H9 (cell line): ENCODE results near the gene TMEM134. TPM values are rescaled to one million over a fixed set of nuclear protein-coding genes. Genes with fewer than 3 reads are reported as not detected.

ENCODE experiments used
- DNase-seq: peaks from one replicate; pipeline ENCODE4 v3.0.0-alpha.2; 2017
- H2AFZ ChIP-seq: one replicate; pipeline ENCODE4 v1.6.1; 2013; ENCODE audit warnings: mild to moderate bottlenecking, low read length, control low read depth, moderate library complexity
- H2AK5ac ChIP-seq: 2 replicates; pipeline ENCODE4 v1.6.1; 2013; ENCODE audit warnings: low read length, control low read depth, mixed read lengths; ENCODE audit not compliant: insufficient read length
- H2BK120ac ChIP-seq: one replicate; pipeline ENCODE4 v1.6.1; 2013; ENCODE audit warnings: low read depth, mild to moderate bottlenecking, low read length, control low read depth, inconsistent platforms; ENCODE audit not compliant: poor library complexity, severe bottlenecking
- H2BK12ac ChIP-seq: 2 replicates; pipeline ENCODE4 v1.6.1; 2013; ENCODE audit warnings: low read length, control low read depth, mixed read lengths, low read depth; ENCODE audit not compliant: insufficient read length
- H2BK15ac ChIP-seq: 2 replicates; pipeline ENCODE4 v1.6.1; 2013; ENCODE audit warnings: low read depth, low read length, control low read depth
- H2BK20ac ChIP-seq: one replicate; pipeline ENCODE4 v1.6.1; 2013; ENCODE audit warnings: low read depth, mild to moderate bottlenecking, low read length, control low read depth, inconsistent platforms; ENCODE audit not compliant: poor library complexity, severe bottlenecking
- H2BK5ac ChIP-seq: 2 replicates; pipeline ENCODE4 v1.6.1; 2013; ENCODE audit warnings: low read length, control low read depth, mixed read lengths; ENCODE audit not compliant: insufficient read length
- H3K14ac ChIP-seq: 2 replicates; pipeline ENCODE4 v1.6.1; 2013; ENCODE audit warnings: low read length, control low read depth; ENCODE audit not compliant: insufficient read depth
- H3K18ac ChIP-seq: 2 replicates; pipeline ENCODE4 v1.6.1; 2013; ENCODE audit warnings: low read depth, mild to moderate bottlenecking, mixed read lengths, low read length, control low read depth; ENCODE audit not compliant: insufficient read length
- H3K23ac ChIP-seq: 2 replicates; pipeline ENCODE4 v1.6.1; 2013; ENCODE audit warnings: low read length, control low read depth, mixed read lengths, low read depth; ENCODE audit not compliant: insufficient read length
- H3K23me2 ChIP-seq: 2 replicates; pipeline ENCODE4 v1.6.1; 2013; ENCODE audit warnings: low read depth, mild to moderate bottlenecking, mixed read lengths, low read length, control low read depth; ENCODE audit not compliant: insufficient read length, poor library complexity, severe bottlenecking
- H3K27ac ChIP-seq: 2 replicates; pipeline ENCODE4 v1.5.1; 2013; ENCODE audit warnings: low read length, control low read depth, mixed read lengths, low read depth; ENCODE audit not compliant: insufficient read length
- H3K27me3 ChIP-seq: 2 replicates; pipeline ENCODE4 v1.6.1; 2013; ENCODE audit warnings: low read length, control low read depth, inconsistent platforms; ENCODE audit not compliant: insufficient read depth
- H3K4ac ChIP-seq: 2 replicates; pipeline ENCODE4 v1.6.1; 2013; ENCODE audit warnings: low read depth, mild to moderate bottlenecking, control low read depth, inconsistent platforms, low read length, moderate library complexity
- H3K4me1 ChIP-seq: 2 replicates; pipeline ENCODE4 v1.6.1; 2013; ENCODE audit warnings: low read length, control low read depth, inconsistent platforms; ENCODE audit not compliant: insufficient read depth
- H3K4me2 ChIP-seq: 2 replicates; pipeline ENCODE4 v1.6.1; 2013; ENCODE audit warnings: low read length, control low read depth, mixed read lengths; ENCODE audit not compliant: insufficient read length, insufficient read depth
- H3K56ac ChIP-seq: 2 replicates; pipeline ENCODE4 v1.6.1; 2013; ENCODE audit warnings: low read depth, mild to moderate bottlenecking, mixed read lengths, low read length, control low read depth; ENCODE audit not compliant: insufficient read length
- H3K79me1 ChIP-seq: 2 replicates; pipeline ENCODE4 v1.6.1; 2013; ENCODE audit warnings: low read depth, mild to moderate bottlenecking, moderate library complexity, low read length, control low read depth, inconsistent platforms; ENCODE audit not compliant: insufficient read depth, poor library complexity, severe bottlenecking
- H3K79me2 ChIP-seq: 2 replicates; pipeline ENCODE4 v1.6.1; 2013; ENCODE audit warnings: low read length, control low read depth, inconsistent platforms; ENCODE audit not compliant: insufficient read depth
- H3K9ac ChIP-seq: 2 replicates; pipeline ENCODE4 v1.6.1; 2013; ENCODE audit warnings: low read length, control low read depth, mixed read lengths; ENCODE audit not compliant: insufficient read length; ENCODE audit errors: extremely low read depth
- H3K9me3 ChIP-seq: one replicate; pipeline ENCODE4 v1.6.1; 2013; ENCODE audit warnings: low read depth, low read length, inconsistent platforms; ENCODE audit not compliant: control insufficient read depth
- H3T11ph ChIP-seq: one replicate; pipeline ENCODE4 v1.6.1; 2013; ENCODE audit warnings: mild to moderate bottlenecking, low read length, control low read depth, inconsistent platforms
- H4K20me1 ChIP-seq: one replicate; pipeline ENCODE4 v1.6.1; 2013; ENCODE audit not compliant: control insufficient read depth, insufficient read length, insufficient read depth
- H4K5ac ChIP-seq: 2 replicates; pipeline ENCODE4 v1.6.1; 2013; ENCODE audit warnings: low read depth, mild to moderate bottlenecking, mixed read lengths, low read length, control low read depth; ENCODE audit not compliant: insufficient read length
- H4K8ac ChIP-seq: replicated peaks from 2 replicates; pipeline ENCODE4 v1.6.1; 2013; ENCODE audit warnings: low read length, control low read depth, mixed read lengths, low read depth; ENCODE audit not compliant: insufficient read length
- H4K91ac ChIP-seq: 2 replicates; pipeline ENCODE4 v1.6.1; 2013; ENCODE audit warnings: low read depth, mild to moderate bottlenecking, moderate library complexity, mixed read lengths, low read length, control low read depth; ENCODE audit not compliant: insufficient read length
- H3K27ac Mint-ChIP-seq, 3 experiments: 2 replicates in 2 of 3; 3 replicates in 1 of 3; pipeline ENCODE4 v1.8.0; 2020 to 2021; ENCODE audit warnings: mixed read lengths in 3 of 3, mild to moderate bottlenecking in 1 of 3, moderate library complexity in 1 of 3
- H3K27me3 Mint-ChIP-seq: 2 replicates; pipeline ENCODE4 v1.8.0; 2021; ENCODE audit warnings: low read depth, mild to moderate bottlenecking, moderate library complexity, mixed read lengths
- H3K36me3 Mint-ChIP-seq, 3 experiments: 2 replicates in 2 of 3; 3 replicates in 1 of 3; pipeline ENCODE4 v1.8.0; 2020 to 2021; ENCODE audit warnings: low read depth in 3 of 3, mixed read lengths in 3 of 3; ENCODE audit not compliant: insufficient read depth in 1 of 3
- H3K4me1 Mint-ChIP-seq, 2 experiments: 2 replicates each; pipeline ENCODE4 v1.8.0; 2020; ENCODE audit warnings: mixed read lengths in 2 of 2
- H3K4me3 Mint-ChIP-seq, 2 experiments: 2 replicates in 1 of 2; 3 replicates in 1 of 2; pipeline ENCODE4 v1.8.0; 2020 to 2021; ENCODE audit warnings: mild to moderate bottlenecking in 2 of 2, mixed read lengths in 2 of 2, moderate library complexity in 1 of 2
- H3K9me3 Mint-ChIP-seq, 2 experiments: 2 replicates in 1 of 2; 3 replicates in 1 of 2; pipeline ENCODE4 v1.8.0; 2020; ENCODE audit warnings: mild to moderate bottlenecking in 2 of 2, mixed read lengths in 2 of 2, moderate library complexity in 1 of 2
- CTCF ChIP-seq: fragments of 200-600 bp; sonication (generic); conservative IDR thresholded peaks from 3 replicates; pipeline ENCODE4 v1.8.0; 2021; ENCODE audit warnings: antibody characterized with exemption, mild to moderate bottlenecking
- WGBS: extraction: QIAGEN DNeasy Blood & Tissue Kit; methylation state at CpG from one replicate; pipeline ENCODE4 v1.1.7; 2013; ENCODE audit warnings: missing lambda C conversion rate, low lambda C conversion rate, mixed read lengths; ENCODE audit not compliant: insufficient read length; ENCODE audit errors: extremely low coverage; 5-methylcytosine and 5-hydroxymethylcytosine counted together
- total RNA-seq: library from RNA; stranded (reverse); gene quantifications from 2 replicates; pipeline ENCODE4 v1.2.1, GENCODE V29; 2021

The TMEM134 gene
- total RNA-seq, 1 experiment from 2014 or later = 53.6 TPM

- no peak within 1 kb of the TSS for H4K91ac ChIP-seq
- no peaks in the 10 kb centered on the region for H3K4me1 ChIP-seq
- no peak within 1 kb of the TSS for H3K56ac ChIP-seq
- H2BK15ac ChIP-seq = peak within 1 kb of the TSS; percentile 49; the same call in 1 of the 2 replicates
- no peaks in the 10 kb centered on the region for H3K27me3 ChIP-seq
- no peaks in the 10 kb centered on the region for H3K79me1 ChIP-seq
- Mint-ChIP-seq H3K4me1 (0 out of 4 replicates have a peak, but pooled peaks cover 0 to 4% of the 10 kb centered on the region in 2 experiments), H3K9me3 (no peaks in the 10 kb centered on the region; a peak in 1 of 5 replicates), H3K27me3 (peaks cover 15% of the 10 kb centered on the region), H3K27ac (peak within 1 kb of the TSS in 1 of 3 experiments; percentile 72; a peak in 2 of 7 replicates), H3K36me3 (no peaks in the 10 kb centered on the region), H3K4me3 (no peak within 1 kb of the TSS)
- H3K4me2 ChIP-seq = no peak within 1 kb of the TSS
- H3K18ac ChIP-seq = no peak within 1 kb of the TSS
- no peak within 1 kb of the TSS for H3T11ph ChIP-seq
- no peak within 1 kb of the TSS for H3K27ac ChIP-seq
- H3K23ac ChIP-seq = no peak within 1 kb of the TSS
- H4K5ac ChIP-seq = no peak within 1 kb of the TSS
- H3K9ac ChIP-seq = no peak within 1 kb of the TSS
- no peak within 1 kb of the TSS for H2AK5ac ChIP-seq
- no peak for DNase-seq
- H2AFZ ChIP-seq = no peak within 1 kb of the TSS
- no peak within 1 kb of the TSS for H2BK120ac ChIP-seq
- no peak within 1 kb of the TSS for H2BK12ac ChIP-seq
- no peak within 1 kb of the TSS for H3K14ac ChIP-seq
- H3K4ac ChIP-seq = no peak within 1 kb of the TSS
- H3K23me2 ChIP-seq = peaks cover 5% of the 10 kb centered on the region
- no peaks in the 10 kb centered on the region for H3K79me2 ChIP-seq
- no peak within 1 kb of the TSS for H2BK20ac ChIP-seq
- H4K20me1 ChIP-seq = no peaks in the 10 kb centered on the region
- no peaks in the 10 kb centered on the region for H3K9me3 ChIP-seq
- no peak within 1 kb of the TSS for H4K8ac ChIP-seq
- no peak for TF ChIP-seq CTCF
- WGBS = no CpG with 5 or more reads among the region's 3 CpGs
- H2BK5ac ChIP-seq = no peak within 1 kb of the TSS
Observed at GRCh38 chr11:67455054-67455453, 14.0 kb downstream of the TMEM134 start, which contains the start of gene CABP4. Gene CABP4, plus strand, starts transcription at chr11:67455354. Its CDS starts 70 bp downstream, at chr11:67455424.
